IPS-18c (cell line): ENCODE measurements around the gene MAU2.
A peak's percentile ranks its signal among the peaks of the same experiment; 100 is the strongest.

Source experiments
- H3K4me3 ChIP-seq: 2 replicates; pipeline ENCODE4 v1.7.0; 2013; ENCODE audit warnings: low read depth, mild to moderate bottlenecking, low read length, moderate library complexity; ENCODE audit not compliant: insufficient read depth
- H3K9me3 ChIP-seq: one replicate; pipeline ENCODE4 v1.6.1; 2013; ENCODE audit warnings: mild to moderate bottlenecking, low read length, moderate library complexity; ENCODE audit not compliant: control insufficient read depth, insufficient read depth

MAU2 gene

GRCh38 chr19:19300613-19301012 lies 20.0 kb upstream of the MAU2 start:
- H3K4me3 ChIP-seq, result no peak overlapping the region
- H3K9me3 ChIP-seq, result no peaks in the 10 kb centered on the region

GRCh38 chr19:19303411-19303810 lies 17.2 kb upstream of the MAU2 start:
- Histone ChIP-seq H3K4me3 (no peak overlapping the region), H3K9me3 (no peaks in the 10 kb centered on the region)

GRCh38 chr19:19304186-19304965 lies 16.3 kb upstream of the MAU2 start:
- H3K4me3 ChIP-seq, result no peak overlapping the region
- no peaks in the 10 kb centered on the region for H3K9me3 ChIP-seq

- Histone ChIP-seq H3K4me3 (no peak overlapping the region), H3K9me3 (no peaks in the 10 kb centered on the region)
Measured at GRCh38 chr19:19305066-19305465, 15.6 kb upstream of the MAU2 start.

GRCh38 chr19:19305696-19306095 lies 14.9 kb upstream of the MAU2 start:
- Histone ChIP-seq H3K4me3 (no peak overlapping the region), H3K9me3 (no peaks in the 10 kb centered on the region)

GRCh38 chr19:19306191-19306590 lies 14.4 kb upstream of the MAU2 start:
- no peak overlapping the region for H3K4me3 ChIP-seq
- no peaks in the 10 kb centered on the region for H3K9me3 ChIP-seq

- no peak overlapping the region for H3K4me3 ChIP-seq
- H3K9me3 ChIP-seq, result no peaks in the 10 kb centered on the region
Measured at GRCh38 chr19:19308373-19308772, 12.3 kb upstream of the MAU2 start.

DNA sequence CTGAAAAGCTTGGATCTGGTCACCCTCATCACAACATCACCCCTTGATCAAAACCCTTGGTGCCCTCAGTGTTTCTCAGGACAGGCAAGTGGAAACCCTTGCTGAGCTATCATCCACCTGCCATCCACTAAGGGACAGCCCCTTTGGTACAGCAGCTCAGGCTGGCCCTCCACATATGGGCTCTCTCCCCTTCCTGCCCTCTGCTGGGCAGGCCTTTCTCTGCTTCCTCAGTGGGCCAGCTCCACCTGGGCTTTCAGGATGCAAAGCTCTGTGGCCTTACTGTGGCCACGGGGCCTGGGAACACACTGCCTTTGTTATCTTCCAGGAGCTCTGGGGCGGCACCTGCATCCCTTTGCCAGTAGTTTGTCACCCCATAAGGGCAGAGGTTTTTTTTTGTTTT lies 5.2 kb upstream of the MAU2 start:
- H3K4me3 ChIP-seq, result no peak overlapping the region
- H3K9me3 ChIP-seq, result peaks cover 3% of the 10 kb centered on the region

DNA sequence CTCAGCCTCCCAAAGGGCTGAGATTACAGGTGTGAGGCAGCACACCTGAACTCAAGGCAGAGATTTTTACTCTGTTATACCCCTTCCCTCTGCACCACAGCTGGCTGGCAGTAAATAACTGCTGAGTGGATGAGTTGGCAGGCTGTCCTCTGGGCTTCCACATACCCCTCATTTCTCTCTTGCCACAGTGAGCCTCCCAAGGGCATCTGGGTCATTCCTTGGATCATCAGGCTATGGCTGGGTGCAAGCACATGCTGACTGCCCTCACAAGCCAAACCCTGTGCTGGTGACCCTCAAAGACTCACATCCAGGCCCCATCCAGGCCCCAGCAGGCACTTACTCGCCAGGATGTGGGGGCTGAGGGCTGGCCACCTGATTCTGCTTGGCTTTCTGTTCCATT lies 4.5 kb upstream of the MAU2 start:
- Histone ChIP-seq H3K4me3 (no peak overlapping the region), H3K9me3 (peaks cover 3% of the 10 kb centered on the region)

GRCh38 chr19:19319732-19320360 lies 783 bp upstream of the MAU2 start:
- Histone ChIP-seq H3K9me3 (peaks cover 3% of the 10 kb centered on the region), H3K4me3 (peak overlapping the region; percentile 96)

DNA sequence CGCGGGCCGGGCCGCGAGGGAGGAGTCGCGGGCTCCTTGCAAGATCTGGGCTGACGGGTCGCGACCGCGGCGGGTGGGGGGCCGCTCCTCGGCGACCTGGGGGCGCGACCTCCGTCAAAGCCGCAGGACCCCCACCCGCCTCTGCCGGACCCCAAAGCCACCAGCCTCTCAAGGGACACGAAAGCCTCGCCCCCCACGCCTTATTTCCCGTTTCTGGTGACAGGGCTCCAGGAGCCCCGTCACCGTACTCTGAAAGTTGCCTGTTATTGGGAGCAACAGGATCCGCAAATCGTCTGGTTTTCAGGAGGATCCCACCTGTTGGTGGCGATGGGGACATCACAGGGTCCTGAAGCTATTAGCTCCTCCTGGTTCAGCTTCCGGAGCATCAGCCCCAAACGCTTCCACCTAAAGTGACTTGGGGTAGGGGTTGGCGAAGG lies 530 bp downstream of the MAU2 start:
- H3K4me3 ChIP-seq, result peak overlapping the region; percentile 96
- H3K9me3 ChIP-seq, result no peaks in the 10 kb centered on the region

DNA sequence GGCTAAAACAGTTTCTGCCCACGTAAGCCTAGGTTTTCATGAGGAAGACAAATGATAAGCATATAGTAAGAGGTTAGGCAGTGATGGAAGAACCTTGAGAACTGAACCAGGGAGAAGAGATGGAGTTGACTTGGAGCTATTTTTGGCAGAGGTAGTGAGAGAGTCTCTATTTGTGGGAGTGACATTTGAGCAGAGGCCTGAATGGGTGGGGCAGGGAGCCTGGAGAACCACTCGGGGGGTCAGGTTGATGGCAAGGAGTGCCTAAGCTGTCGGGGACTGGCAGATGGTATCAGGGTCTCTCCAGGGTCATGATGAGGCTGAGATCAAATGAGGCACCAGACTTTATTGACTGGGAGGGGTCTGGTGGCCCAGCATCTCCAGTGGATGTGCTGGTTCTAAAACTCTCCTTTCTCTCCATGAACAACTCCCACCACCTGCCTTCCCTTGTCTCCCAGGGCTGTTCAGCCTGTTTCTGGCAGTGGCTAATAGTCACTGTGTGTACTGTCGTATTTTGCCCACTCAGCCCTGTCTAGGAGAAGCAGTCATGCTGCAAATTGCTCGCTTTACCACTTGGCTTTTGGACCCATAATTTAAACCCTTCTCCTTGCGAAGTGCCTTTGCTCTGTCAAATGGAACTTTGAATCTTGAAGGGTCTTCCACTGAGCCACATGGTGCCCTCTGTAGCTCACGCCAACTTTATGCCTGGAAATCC lies 3.6 kb downstream of the MAU2 start:
- Histone ChIP-seq H3K9me3 (no peaks in the 10 kb centered on the region), H3K4me3 (no peak overlapping the region)

DNA sequence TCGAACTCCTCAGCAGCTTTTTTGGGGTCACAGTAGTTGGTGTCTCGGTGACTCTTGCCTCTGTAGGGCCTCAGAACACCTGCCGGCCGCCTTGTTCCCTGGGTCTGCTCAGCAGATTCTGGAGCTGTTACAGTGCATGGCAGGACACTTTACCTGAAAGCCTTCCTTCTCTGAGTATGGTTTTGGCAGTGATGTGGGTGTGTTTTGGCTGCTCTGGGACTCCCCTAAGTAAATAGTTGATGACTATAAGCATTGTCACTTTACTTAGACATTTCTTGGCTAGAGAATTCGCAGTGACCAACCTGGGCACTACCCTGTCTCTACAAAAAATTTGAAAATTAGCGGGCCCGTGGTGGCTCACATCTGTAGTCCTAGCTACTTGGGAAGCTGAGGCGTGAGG lies 7.0 kb downstream of the MAU2 start:
- H3K9me3 ChIP-seq, result no peaks in the 10 kb centered on the region
- H3K4me3 ChIP-seq, result no peak overlapping the region

GRCh38 chr19:19329126-19329525 lies 8.5 kb downstream of the MAU2 start:
- no peaks in the 10 kb centered on the region for H3K9me3 ChIP-seq
- H3K4me3 ChIP-seq, result no peak overlapping the region

- Histone ChIP-seq H3K4me3 (no peak overlapping the region), H3K9me3 (no peaks in the 10 kb centered on the region)
Measured at GRCh38 chr19:19334063-19334988, 13.7 kb downstream of the MAU2 start.

DNA sequence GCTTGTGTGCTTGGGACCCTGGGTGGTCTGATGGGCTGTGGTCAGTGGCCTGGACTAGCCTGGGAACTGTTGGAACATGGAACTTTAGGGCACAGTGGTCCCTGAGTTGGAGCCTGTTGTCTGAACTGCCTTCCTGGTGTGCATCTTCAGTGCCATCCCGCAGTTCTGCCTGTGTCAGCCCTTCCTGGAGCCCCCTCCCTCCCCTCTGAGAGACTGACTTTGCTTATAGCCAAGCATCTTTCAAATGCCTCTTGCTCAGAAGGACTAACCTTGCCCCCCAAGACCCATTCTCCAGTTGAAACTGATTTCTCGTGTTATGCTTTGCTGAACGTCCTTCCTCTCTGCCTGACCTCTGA lies 14.3 kb downstream of the MAU2 start:
- H3K9me3 ChIP-seq, result no peaks in the 10 kb centered on the region
- no peak overlapping the region for H3K4me3 ChIP-seq

GRCh38 chr19:19335408-19336158 lies 15.0 kb downstream of the MAU2 start:
- no peaks in the 10 kb centered on the region for H3K9me3 ChIP-seq
- H3K4me3 ChIP-seq, result no peak overlapping the region
